BJ (cell line): ENCODE data around the gene ENO2. TPM values are rescaled to one million over a fixed set of nuclear protein-coding genes. Genes with fewer than 3 reads are reported as not detected.
"Not testable (repeated sequence)": the region's sequence is repeated elsewhere in the genome, so short reads cannot be mapped to it uniquely, and the experiment has no call there.

Source experiments
- CTCF ChIA-PET: fragments of 350-600 bp; formaldehyde crosslinking; extraction: SDS; loops from one replicate; lab custom pipeline; 2021; ENCODE audit warnings: antibody characterized with exemption, inconsistent platforms; lab: Yijun Ruan, JAX
- POLR2A ChIA-PET: fragments of 300-600 bp; sonication (Branson Sonifier 250); formaldehyde crosslinking; extraction: SDS; loops from one replicate; lab custom pipeline; 2021; ENCODE audit warnings: antibody characterized with exemption; lab: Charles Lee
- DNase-seq: peaks from one replicate; pipeline ENCODE4 v3.0.0-alpha.2; 2011; ENCODE audit warnings: low read depth
- H3K27me3 ChIP-seq: 2 replicates; pipeline ENCODE4 v1.6.0; 2011; ENCODE audit warnings: low read length; ENCODE audit not compliant: control insufficient read depth, insufficient read depth
- H3K36me3 ChIP-seq: 2 replicates; pipeline ENCODE4 v1.5.1; 2011; ENCODE audit warnings: low read length; ENCODE audit not compliant: control insufficient read depth, insufficient read depth
- H3K4me3 ChIP-seq: 2 replicates; pipeline ENCODE4 v1.5.1; 2011; ENCODE audit warnings: low read depth, mild to moderate bottlenecking, control low read depth, low read length
- polyA plus RNA-seq: library from polyadenylated mRNA; depleted of rRNA; stranded (reverse); fragments of >200 nt; gene quantifications from 2 replicates; pipeline ENCODE4 v1.2.3, GENCODE V29; 2011
- TF ChIP-seq, protein P1 (sequence below): IDR thresholded peaks from 2 replicates; pipeline ENCODE4 v1.5.1; 2011; ENCODE audit warnings: low read depth, mild to moderate bottlenecking, control low read depth, inconsistent platforms, low read length, moderate library complexity; ENCODE audit not compliant: insufficient read depth

The ENO2 gene
- polyA plus RNA-seq, 1 experiment, result 29.7 TPM

GRCh38 chr12:6868211-6869048 is 46.0 kb upstream of the ENO2 start:
- peaks cover 34% of the 10 kb centered on the region for H3K36me3 ChIP-seq
- DNase-seq, result no peak
- TF ChIP-seq, protein P1, sequence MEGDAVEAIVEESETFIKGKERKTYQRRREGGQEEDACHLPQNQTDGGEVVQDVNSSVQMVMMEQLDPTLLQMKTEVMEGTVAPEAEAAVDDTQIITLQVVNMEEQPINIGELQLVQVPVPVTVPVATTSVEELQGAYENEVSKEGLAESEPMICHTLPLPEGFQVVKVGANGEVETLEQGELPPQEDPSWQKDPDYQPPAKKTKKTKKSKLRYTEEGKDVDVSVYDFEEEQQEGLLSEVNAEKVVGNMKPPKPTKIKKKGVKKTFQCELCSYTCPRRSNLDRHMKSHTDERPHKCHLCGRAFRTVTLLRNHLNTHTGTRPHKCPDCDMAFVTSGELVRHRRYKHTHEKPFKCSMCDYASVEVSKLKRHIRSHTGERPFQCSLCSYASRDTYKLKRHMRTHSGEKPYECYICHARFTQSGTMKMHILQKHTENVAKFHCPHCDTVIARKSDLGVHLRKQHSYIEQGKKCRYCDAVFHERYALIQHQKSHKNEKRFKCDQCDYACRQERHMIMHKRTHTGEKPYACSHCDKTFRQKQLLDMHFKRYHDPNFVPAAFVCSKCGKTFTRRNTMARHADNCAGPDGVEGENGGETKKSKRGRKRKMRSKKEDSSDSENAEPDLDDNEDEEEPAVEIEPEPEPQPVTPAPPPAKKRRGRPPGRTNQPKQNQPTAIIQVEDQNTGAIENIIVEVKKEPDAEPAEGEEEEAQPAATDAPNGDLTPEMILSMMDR, result peak; percentile 38; the same call in 1 of the 2 replicates
- ChIA-PET POLR2A (interaction anchor here (0.6 to 4.7 kb wide), 2 partner anchors 16 to 24 kb away, joined by 3 to 34 read pairs; partner anchors contain the start of genes CDCA3 and USP5), CTCF (interaction anchor here (0.6 to 9.7 kb wide), 24 partner anchors 8 to 245 kb away, joined by 3 to 112 read pairs (median 6); partner anchors contain the start of genes CDCA3, ENO2, LRRC23 and MLF2)
- H3K27me3 ChIP-seq, result no peaks in the 10 kb centered on the region
- peak overlapping the region; percentile 98 for H3K4me3 ChIP-seq

DNA sequence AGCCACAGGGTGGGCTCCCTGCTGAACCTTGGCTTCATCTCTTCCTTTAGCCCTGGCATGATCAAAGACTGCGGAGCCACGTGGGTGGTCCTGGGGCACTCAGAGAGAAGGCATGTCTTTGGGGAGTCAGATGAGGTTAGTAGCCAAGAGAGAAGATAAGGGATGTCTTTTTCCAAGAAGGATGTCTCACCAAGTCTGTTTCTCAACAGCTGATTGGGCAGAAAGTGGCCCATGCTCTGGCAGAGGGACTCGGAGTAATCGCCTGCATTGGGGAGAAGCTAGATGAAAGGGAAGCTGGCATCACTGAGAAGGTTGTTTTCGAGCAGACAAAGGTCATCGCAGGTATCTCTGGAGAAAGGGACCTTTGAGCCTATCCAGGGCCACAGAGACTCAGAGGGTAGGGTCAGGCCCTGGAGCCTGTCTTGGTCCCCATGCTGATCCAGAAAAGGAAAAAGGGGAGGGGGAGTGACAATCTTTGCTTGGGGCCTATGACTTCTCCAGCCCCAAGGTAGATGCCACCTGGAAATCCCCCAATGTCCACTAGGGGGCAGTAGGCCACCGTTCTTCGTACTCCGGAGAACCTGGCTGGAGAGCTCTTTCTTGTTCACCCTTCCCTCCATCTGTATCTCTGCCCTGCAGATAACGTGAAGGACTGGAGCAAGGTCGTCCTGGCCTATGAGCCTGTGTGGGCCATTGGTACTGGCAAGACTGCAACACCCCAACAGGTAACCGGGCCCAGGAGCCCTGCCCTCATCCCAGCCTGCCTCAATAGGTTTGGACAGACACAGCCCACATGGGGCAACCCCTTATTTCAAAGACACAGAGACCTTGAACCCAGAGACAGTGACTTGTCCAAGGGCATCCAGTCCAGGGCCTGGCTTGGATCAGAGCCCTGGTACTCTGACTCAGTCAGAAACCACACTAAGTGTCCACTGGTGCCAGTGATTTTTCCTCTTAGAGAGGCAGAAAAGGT is 45.0 kb upstream of the ENO2 start:
- TF ChIP-seq, protein P1, result peak; percentile 86
- DNase-seq, result no peak
- no peaks in the 10 kb centered on the region for H3K27me3 ChIP-seq
- peaks cover 31% of the 10 kb centered on the region for H3K36me3 ChIP-seq
- CTCF ChIA-PET, result interaction anchor here (0.6 to 9.7 kb wide), 24 partner anchors 9 to 244 kb away, joined by 3 to 112 read pairs (median 5); partner anchors contain the start of genes CDCA3, LRRC23, MLF2 and PTMS
- POLR2A ChIA-PET, result interaction anchor here (4.7 kb wide), 1 partner anchor 17 kb away, joined by 34 read pairs; the partner anchor contains the start of genes CDCA3 and USP5
- peak overlapping the region; percentile 98 for H3K4me3 ChIP-seq

- H3K4me3 ChIP-seq, DNase-seq, H3K27me3 ChIP-seq: not testable (repeated sequence)
- POLR2A ChIA-PET, result interaction anchor here (3.7 kb wide), 1 partner anchor 18 kb away, joined by 19 read pairs; the partner anchor contains the start of genes CDCA3 and USP5
- H3K36me3 ChIP-seq, result peaks cover 27% of the 10 kb centered on the region
- CTCF ChIA-PET, result interaction anchor here (1.4 to 9.7 kb wide), 5 partner anchors 15 to 98 kb away, joined by 4 to 112 read pairs (median 8); partner anchors contain the start of genes CDCA3 and USP5
Observed at GRCh38 chr12:6870304-6870703, 44.1 kb upstream of the ENO2 start.

GRCh38 chr12:6871052-6871957 is 43.1 kb upstream of the ENO2 start:
- Histone ChIP-seq H3K27me3 (no peaks in the 10 kb centered on the region), H3K36me3 (peaks cover 26% of the 10 kb centered on the region), H3K4me3 (peak overlapping the region; percentile 65; the same call in 1 of the 2 replicates)
- POLR2A ChIA-PET, result interaction anchor here (1.1 to 3.7 kb wide), 2 partner anchors 19 to 20 kb away, joined by 5 to 19 read pairs; partner anchors contain the start of genes CDCA3 and USP5
- CTCF ChIA-PET, result interaction anchor here (0.5 to 9.7 kb wide), 20 partner anchors 11 to 1788 kb away, joined by 3 to 112 read pairs (median 8); partner anchors contain the start of genes C12orf57, CDCA3, ENO2 and GNB3
- no peak for DNase-seq
- TF ChIP-seq, protein P1, result no peak
